Nephron (organoid): ENCODE measurements around the gene BCAS1.

ENCODE experiments used
- H3K27ac Mint-ChIP-seq, 3 experiments: 2 replicates each; pipeline ENCODE4 v1.8.0; 2020; ENCODE audit warnings: mixed read lengths in 3 of 3, mild to moderate bottlenecking in 2 of 3, moderate library complexity in 1 of 3
- H3K27me3 Mint-ChIP-seq: 2 replicates; pipeline ENCODE4 v1.8.0; 2021; ENCODE audit warnings: low read depth, mild to moderate bottlenecking, moderate library complexity, mixed read lengths
- H3K36me3 Mint-ChIP-seq: 2 replicates; pipeline ENCODE4 v1.8.0; 2020; ENCODE audit warnings: low read depth, mixed read lengths
- H3K4me1 Mint-ChIP-seq: 2 replicates; pipeline ENCODE4 v1.8.0; 2020; ENCODE audit warnings: mixed read lengths
- H3K4me3 Mint-ChIP-seq, 3 experiments: 2 replicates each; pipeline ENCODE4 v1.8.0; 2020; ENCODE audit warnings: mild to moderate bottlenecking in 3 of 3, mixed read lengths in 3 of 3, moderate library complexity in 2 of 3
- H3K9me3 Mint-ChIP-seq: 2 replicates; pipeline ENCODE4 v1.8.0; 2020; ENCODE audit warnings: mixed read lengths
- TF ChIP-seq, protein P1 (sequence below), 3 experiments: fragments of 200-600 bp; sonication (generic); IDR thresholded peaks; one replicate each; pipeline ENCODE4 v1.5.0; 2021; ENCODE audit warnings: antibody characterized with exemption in 3 of 3; ENCODE audit not compliant: unreplicated experiment in 3 of 3

The BCAS1 gene

DNA sequence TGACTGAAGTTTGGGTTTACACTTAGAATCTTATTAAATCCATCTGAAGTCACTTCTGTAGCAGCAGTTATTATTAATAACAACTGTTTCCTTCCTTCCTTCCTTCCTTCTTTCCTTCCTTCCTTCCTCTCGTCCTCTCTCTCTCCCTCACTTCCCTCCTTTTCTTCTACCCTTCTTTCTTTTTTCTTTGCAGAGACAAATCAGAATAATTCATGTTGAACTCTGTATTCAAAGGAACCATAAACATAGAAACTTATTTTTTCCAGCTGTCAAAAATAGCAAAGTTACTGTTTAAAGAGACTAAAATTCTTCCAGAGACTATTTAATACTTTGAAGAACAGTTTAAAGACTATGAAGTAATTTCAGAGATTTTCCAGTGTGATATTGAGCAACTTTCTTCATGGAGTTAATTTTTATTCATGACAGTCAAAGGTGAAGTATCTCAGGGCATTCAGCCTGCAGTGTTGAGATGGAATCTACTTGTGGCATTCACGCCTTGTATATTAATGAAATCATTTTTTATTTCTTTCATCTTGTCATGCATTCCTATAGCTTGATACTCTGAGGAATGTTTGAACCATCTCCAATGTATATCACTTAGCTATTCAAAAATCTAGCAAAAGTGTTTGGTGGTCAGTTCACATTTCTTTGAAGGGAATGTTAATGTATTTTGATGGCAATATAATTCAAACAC, 109.7 kb downstream of the BCAS1 start:
- TF ChIP-seq, protein P1, sequence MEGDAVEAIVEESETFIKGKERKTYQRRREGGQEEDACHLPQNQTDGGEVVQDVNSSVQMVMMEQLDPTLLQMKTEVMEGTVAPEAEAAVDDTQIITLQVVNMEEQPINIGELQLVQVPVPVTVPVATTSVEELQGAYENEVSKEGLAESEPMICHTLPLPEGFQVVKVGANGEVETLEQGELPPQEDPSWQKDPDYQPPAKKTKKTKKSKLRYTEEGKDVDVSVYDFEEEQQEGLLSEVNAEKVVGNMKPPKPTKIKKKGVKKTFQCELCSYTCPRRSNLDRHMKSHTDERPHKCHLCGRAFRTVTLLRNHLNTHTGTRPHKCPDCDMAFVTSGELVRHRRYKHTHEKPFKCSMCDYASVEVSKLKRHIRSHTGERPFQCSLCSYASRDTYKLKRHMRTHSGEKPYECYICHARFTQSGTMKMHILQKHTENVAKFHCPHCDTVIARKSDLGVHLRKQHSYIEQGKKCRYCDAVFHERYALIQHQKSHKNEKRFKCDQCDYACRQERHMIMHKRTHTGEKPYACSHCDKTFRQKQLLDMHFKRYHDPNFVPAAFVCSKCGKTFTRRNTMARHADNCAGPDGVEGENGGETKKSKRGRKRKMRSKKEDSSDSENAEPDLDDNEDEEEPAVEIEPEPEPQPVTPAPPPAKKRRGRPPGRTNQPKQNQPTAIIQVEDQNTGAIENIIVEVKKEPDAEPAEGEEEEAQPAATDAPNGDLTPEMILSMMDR (IDR thresholded peaks at IDR 0.05; ENCODE audit: unreplicated experiment in 3 of 3), result no peak
- Mint-ChIP-seq H3K36me3 (no peaks in the 10 kb centered on the region), H3K4me1 (peaks cover 48% of the 10 kb centered on the region), H3K9me3 (no peaks in the 10 kb centered on the region), H3K27me3 (no peaks in the 10 kb centered on the region), H3K27ac (peak overlapping the region; percentile 62 to 90 (median 76)), H3K4me3 (peak overlapping the region in 1 of 3 experiments; percentile 9)

DNA sequence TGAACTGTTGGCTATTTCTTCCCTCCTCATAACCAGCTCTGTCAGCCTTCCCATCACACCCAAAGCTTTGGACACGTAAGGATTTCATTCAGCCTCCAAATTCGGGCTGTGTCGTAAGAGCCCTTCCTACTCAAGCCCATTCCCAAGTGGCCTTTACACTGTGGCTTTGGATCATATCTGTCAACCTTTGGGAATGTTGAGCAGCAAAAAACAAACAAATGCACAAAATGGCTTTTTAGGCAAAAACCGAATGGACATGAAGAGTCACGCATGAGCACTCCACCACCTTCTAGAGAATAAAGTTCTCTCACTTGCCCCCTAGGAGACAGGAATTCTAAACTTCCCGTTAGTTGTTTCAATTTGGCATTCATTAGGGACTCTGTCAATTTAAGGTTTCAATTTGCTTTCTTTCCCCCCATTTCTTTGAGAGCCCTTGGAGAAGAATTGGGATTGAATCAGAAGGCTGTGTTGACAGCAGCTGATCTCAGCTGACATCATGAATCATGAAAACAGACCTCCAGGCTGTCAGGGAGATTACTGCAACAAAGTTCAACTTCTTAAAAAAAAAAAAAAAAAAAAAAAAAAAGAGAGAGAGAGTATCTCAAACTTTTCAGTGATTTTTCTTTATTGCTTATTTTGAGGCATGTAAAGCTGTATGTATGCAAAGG, 110.3 kb downstream of the BCAS1 start:
- Mint-ChIP-seq H3K27ac (peak overlapping the region; percentile 62 to 76 (median 69)), H3K9me3 (no peaks in the 10 kb centered on the region)

GRCh38 chr20:53958260-53958659, 112.1 kb downstream of the BCAS1 start:
- Mint-ChIP-seq H3K27me3 (no peaks in the 10 kb centered on the region), H3K9me3 (peaks cover 3% of the 10 kb centered on the region), H3K4me3 (no peak overlapping the region), H3K4me1 (peaks cover 55% of the 10 kb centered on the region), H3K36me3 (peaks cover 3% of the 10 kb centered on the region), H3K27ac (peak overlapping the region in 2 of 3 experiments; percentile 44 to 69)
- TF ChIP-seq, protein P1 (IDR thresholded peaks at IDR 0.05; ENCODE audit: unreplicated experiment in 3 of 3), result no peak

More for the DNA sequence above, 110.3 kb downstream of the BCAS1 start:
- Mint-ChIP-seq H3K4me3 (no peak overlapping the region), H3K36me3 (no peaks in the 10 kb centered on the region), H3K4me1 (peaks cover 52% of the 10 kb centered on the region), H3K27me3 (no peaks in the 10 kb centered on the region)
- TF ChIP-seq, protein P1 (IDR thresholded peaks at IDR 0.05; ENCODE audit: unreplicated experiment in 3 of 3), result no peak

- Mint-ChIP-seq H3K27ac (peak overlapping the region; percentile 22 to 69 (median 44)), H3K4me3 (no peak overlapping the region), H3K4me1 (peaks cover 55% of the 10 kb centered on the region), H3K9me3 (peaks cover 6% of the 10 kb centered on the region), H3K27me3 (no peaks in the 10 kb centered on the region), H3K36me3 (peaks cover 3% of the 10 kb centered on the region)
- TF ChIP-seq, protein P1 (IDR thresholded peaks at IDR 0.05; ENCODE audit: unreplicated experiment in 3 of 3), result peak in 2 of 3 experiments; percentile 22 to 30
These were observed 112.8 kb downstream of the BCAS1 start for GRCh38 chr20:53957451-53958172.

DNA sequence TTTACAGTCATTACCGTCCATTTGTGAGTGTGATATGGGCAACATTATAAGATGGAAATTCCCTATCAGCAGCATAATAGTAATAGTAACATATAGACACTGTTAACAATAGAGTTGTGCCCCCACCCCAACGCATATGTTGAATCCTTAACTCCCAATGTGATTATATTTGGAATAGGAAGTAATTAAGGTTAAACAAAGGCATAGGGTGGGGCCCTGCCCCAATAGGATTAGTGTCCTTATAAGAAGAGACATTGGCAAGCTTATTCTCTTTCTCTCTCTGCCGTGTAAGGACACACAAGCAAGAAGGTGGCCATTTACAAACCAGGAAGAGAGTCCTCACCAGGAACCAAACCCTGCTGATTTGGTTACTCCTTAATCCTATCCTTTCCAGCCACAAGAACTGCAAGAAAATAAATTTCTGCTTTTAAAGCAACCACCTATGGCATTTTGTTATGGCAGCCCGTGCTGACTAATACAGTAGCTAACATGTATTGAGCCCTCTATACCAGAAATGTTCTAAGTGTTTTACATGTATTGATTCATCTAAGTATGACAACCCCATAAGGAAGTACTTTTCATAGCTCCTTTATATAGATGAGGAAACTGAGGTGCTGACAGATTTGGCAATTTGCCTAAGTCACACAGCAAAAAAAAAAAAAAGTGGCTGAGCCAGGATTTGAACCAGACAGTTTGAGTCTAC, 114.2 kb downstream of the BCAS1 start:
- Mint-ChIP-seq H3K9me3 (peaks cover 9% of the 10 kb centered on the region), H3K36me3 (peaks cover 3% of the 10 kb centered on the region), H3K4me1 (peaks cover 49% of the 10 kb centered on the region), H3K27ac (no peak overlapping the region), H3K27me3 (no peaks in the 10 kb centered on the region), H3K4me3 (no peak overlapping the region)
- TF ChIP-seq, protein P1 (IDR thresholded peaks at IDR 0.05; ENCODE audit: unreplicated experiment in 3 of 3), result no peak
